Neural cell (in vitro differentiated cells): ENCODE results near the gene PPM1H. TPM values are rescaled to one million over a fixed set of nuclear protein-coding genes. Genes with fewer than 3 reads are reported as not detected.
"Not testable (repeated sequence)": the region's sequence is repeated elsewhere in the genome, so short reads cannot be mapped to it uniquely, and the experiment has no call there.

Experiments
- H2AFZ ChIP-seq: fragments of 200-600, 300-800 bp; sonication (generic), shearing (Covaris generic); 2 replicates; pipeline ENCODE4 v1.6.0; 2014; ENCODE audit warnings: low read depth, mild to moderate bottlenecking, antibody characterized with exemption, low read length, moderate library complexity
- H3F3A ChIP-seq: fragments of 200-600 bp; shearing (Covaris generic); 2 replicates; pipeline ENCODE4 v1.6.1; 2016; ENCODE audit warnings: mild to moderate bottlenecking, moderate library complexity, mixed read lengths, antibody characterized with exemption, low read length; ENCODE audit not compliant: insufficient read depth, poor library complexity, severe bottlenecking
- H3K27ac ChIP-seq: fragments of 200-600, 300-800 bp; sonication (generic), shearing (Covaris generic); 2 replicates; pipeline ENCODE4 v1.5.1; 2014; ENCODE audit warnings: mild to moderate bottlenecking, low read length, moderate library complexity
- H3K27me3 ChIP-seq: fragments of 300-800, 200-600 bp; sonication (generic), shearing (Covaris generic); 2 replicates; pipeline ENCODE4 v1.6.0; 2014; ENCODE audit warnings: mild to moderate bottlenecking, low read depth, low read length, moderate library complexity; ENCODE audit not compliant: insufficient read depth
- H3K36me3 ChIP-seq: fragments of 300-800, 200-600 bp; sonication (generic), shearing (Covaris generic); 2 replicates; pipeline ENCODE4 v1.5.1; 2014; ENCODE audit warnings: mild to moderate bottlenecking, antibody characterized with exemption, low read length, moderate library complexity; ENCODE audit not compliant: insufficient read depth
- H3K4me2 ChIP-seq: fragments of 300-800, 200-600 bp; sonication (generic), shearing (Covaris generic); 2 replicates; pipeline ENCODE4 v1.6.0; 2014; ENCODE audit warnings: mild to moderate bottlenecking, low read length
- H3K4me3 ChIP-seq: fragments of 300-800, 200-600 bp; sonication (generic), shearing (Covaris generic); 2 replicates; pipeline ENCODE4 v1.5.1; 2014; ENCODE audit warnings: mild to moderate bottlenecking, low read length, moderate library complexity
- H3K79me2 ChIP-seq: fragments of 200-600 bp; shearing (Covaris generic); replicated peaks from 2 replicates; pipeline ENCODE4 v1.6.0; 2014; ENCODE audit warnings: mild to moderate bottlenecking, low read length, moderate library complexity; ENCODE audit not compliant: insufficient read depth
- H3K9ac ChIP-seq: fragments of 300-800, 200-600 bp; sonication (generic), shearing (Covaris generic); 2 replicates; pipeline ENCODE4 v1.6.1; 2016; ENCODE audit warnings: mild to moderate bottlenecking, low read length, mixed read lengths
- H3K9me2 ChIP-seq: fragments of 200-600 bp; shearing (Covaris generic); 2 replicates; pipeline ENCODE4 v1.6.1; 2016; ENCODE audit warnings: mild to moderate bottlenecking, low read length, mixed read lengths; ENCODE audit not compliant: insufficient read depth
- H3K9me3 ChIP-seq: fragments of 200-600, 300-800 bp; sonication (generic), shearing (Covaris generic); 2 replicates; pipeline ENCODE4 v1.6.1; 2016; ENCODE audit warnings: mild to moderate bottlenecking, mixed run types, low read length, moderate library complexity, mixed read lengths
- H4K20me1 ChIP-seq: fragments of 200-600 bp; shearing (Covaris generic); 2 replicates; pipeline ENCODE4 v1.6.1; 2016; ENCODE audit warnings: mild to moderate bottlenecking, mixed run types; ENCODE audit not compliant: insufficient read depth
- CTCF ChIP-seq: fragments of 450-650 bp; IDR thresholded peaks from 2 replicates; pipeline ENCODE4 v1.5.1; 2014; ENCODE audit warnings: antibody characterized with exemption, mild to moderate bottlenecking, moderate library complexity; ENCODE audit not compliant: poor library complexity, severe bottlenecking
- EP300 ChIP-seq: fragments of 450-650 bp; conservative IDR thresholded peaks from 2 replicates; pipeline ENCODE4 v1.6.1; 2014; ENCODE audit warnings: antibody characterized with exemption, mild to moderate bottlenecking, moderate library complexity; ENCODE audit not compliant: poor library complexity, severe bottlenecking
- EZH2 ChIP-seq: fragments of 200-600, 300-800 bp; shearing (Covaris generic), sonication (generic); IDR thresholded peaks from 2 replicates; pipeline ENCODE4 v1.6.1; 2014; ENCODE audit warnings: antibody characterized with exemption, low read length, borderline replicate concordance, mild to moderate bottlenecking; ENCODE audit not compliant: insufficient read depth, poor library complexity, severe bottlenecking
- MXI1 ChIP-seq: fragments of 450-650 bp; conservative IDR thresholded peaks from 2 replicates; pipeline ENCODE4 v1.6.1; 2014; ENCODE audit warnings: antibody characterized with exemption, mild to moderate bottlenecking; ENCODE audit not compliant: poor library complexity, severe bottlenecking
- POLR2AphosphoS5 ChIP-seq: IDR thresholded peaks from 2 replicates; pipeline ENCODE4 v1.6.1; 2012
- RAD21 ChIP-seq: fragments of 450-650 bp; conservative IDR thresholded peaks from 2 replicates; pipeline ENCODE4 v1.6.1; 2014; ENCODE audit warnings: antibody characterized with exemption, mild to moderate bottlenecking, moderate library complexity
- REST ChIP-seq: IDR thresholded peaks from 2 replicates; pipeline ENCODE4 v1.6.1; 2012; ENCODE audit warnings: borderline replicate concordance
- SMC3 ChIP-seq: fragments of 450-650 bp; conservative IDR thresholded peaks from 2 replicates; pipeline ENCODE4 v1.6.1; 2014; ENCODE audit warnings: antibody characterized with exemption, mild to moderate bottlenecking, moderate library complexity; ENCODE audit not compliant: poor library complexity
- TAF1 ChIP-seq: IDR thresholded peaks from 2 replicates; pipeline ENCODE4 v1.6.1; 2012; ENCODE audit warnings: low read depth
- polyA plus RNA-seq: library from polyadenylated mRNA; depleted of rRNA; stranded (reverse); fragments of >200 nt; gene quantifications from 2 replicates; pipeline ENCODE4 v1.2.3, GENCODE V29; 2014

PPM1H gene
- polyA plus RNA-seq, 1 donor from 2014 or later = 3.9 TPM

- H4K20me1 ChIP-seq = no peaks in the 10 kb centered on the region
- no peak for TF ChIP-seq CTCF
- no peak for TF ChIP-seq TAF1
- TF ChIP-seq POLR2AphosphoS5 = no peak
- TF ChIP-seq SMC3 = no peak
- TF ChIP-seq REST = no peak
- TF ChIP-seq RAD21 = no peak
- no peak for TF ChIP-seq EP300
- no peak for TF ChIP-seq EZH2
- TF ChIP-seq MXI1 = no peak
- no peaks in the 10 kb centered on the region for H3F3A ChIP-seq
- H3K27me3 ChIP-seq = no peaks in the 10 kb centered on the region
- no peaks in the 10 kb centered on the region for H3K9me2 ChIP-seq
- no peak overlapping the region for H3K27ac ChIP-seq
- no peaks in the 10 kb centered on the region for H3K79me2 ChIP-seq
- H3K4me3 ChIP-seq = no peak overlapping the region
- H3K9me3 ChIP-seq = no peaks in the 10 kb centered on the region
- H3K9ac ChIP-seq = no peak overlapping the region
- H2AFZ ChIP-seq = no peak overlapping the region
- no peaks in the 10 kb centered on the region for H3K36me3 ChIP-seq
- no peak overlapping the region for H3K4me2 ChIP-seq
Observed at GRCh38 chr12:62943779-62944395, 8.9 kb upstream of the PPM1H start.

GRCh38 chr12:62942316-62942715, 7.4 kb upstream of the PPM1H start:
- not testable (repeated sequence) for H3K79me2 ChIP-seq, H2AFZ ChIP-seq, H3K27ac ChIP-seq, H3K9me2 ChIP-seq, H3K4me2 ChIP-seq, H3F3A ChIP-seq, H3K4me3 ChIP-seq, H3K36me3 ChIP-seq, H4K20me1 ChIP-seq, H3K9me3 ChIP-seq, H3K9ac ChIP-seq, H3K27me3 ChIP-seq

GRCh38 chr12:62934239-62934798, 631 bp downstream of the PPM1H start:
- no peaks in the 10 kb centered on the region for H3K36me3 ChIP-seq
- H3K9me2 ChIP-seq = no peaks in the 10 kb centered on the region
- H3K9me3 ChIP-seq = no peaks in the 10 kb centered on the region
- H3K79me2 ChIP-seq = no peaks in the 10 kb centered on the region
- H3K9ac ChIP-seq = peak overlapping the region; percentile 61
- H4K20me1 ChIP-seq = no peaks in the 10 kb centered on the region
- peak overlapping the region; percentile 71 for H3K4me2 ChIP-seq
- peak overlapping the region; percentile 30 for H2AFZ ChIP-seq
- TF ChIP-seq EZH2 = no peak
- peak; percentile 32 for TF ChIP-seq CTCF
- TF ChIP-seq MXI1 = no peak
- no peak for TF ChIP-seq EP300
- TF ChIP-seq TAF1 = no peak
- no peak for TF ChIP-seq SMC3
- TF ChIP-seq RAD21 = no peak
- TF ChIP-seq POLR2AphosphoS5 = peak; percentile 36
- TF ChIP-seq REST = no peak
- no peak overlapping the region for H3K27ac ChIP-seq
- H3F3A ChIP-seq = peaks cover 5% of the 10 kb centered on the region
- H3K27me3 ChIP-seq = peaks cover 10% of the 10 kb centered on the region
- H3K4me3 ChIP-seq = peak overlapping the region; percentile 94
